HG03025 (cell line): ENCODE data around the gene SPINK1.
"Not testable (repeated sequence)": the region's sequence is repeated elsewhere in the genome, so short reads cannot be mapped to it uniquely, and the experiment has no call there.

Experiments used
- ATAC-seq: cut with Tn5 transposase; IDR thresholded peaks from one replicate; pipeline ENCODE4 v1.9.1; 2021; ENCODE audit warnings: mild to moderate bottlenecking, moderate library complexity; ENCODE audit not compliant: unreplicated experiment, low FRiP score

The SPINK1 gene

GRCh38 chr5:147809830-147810666 is 21.4 kb downstream of the SPINK1 start:
- ATAC-seq: no peak

DNA sequence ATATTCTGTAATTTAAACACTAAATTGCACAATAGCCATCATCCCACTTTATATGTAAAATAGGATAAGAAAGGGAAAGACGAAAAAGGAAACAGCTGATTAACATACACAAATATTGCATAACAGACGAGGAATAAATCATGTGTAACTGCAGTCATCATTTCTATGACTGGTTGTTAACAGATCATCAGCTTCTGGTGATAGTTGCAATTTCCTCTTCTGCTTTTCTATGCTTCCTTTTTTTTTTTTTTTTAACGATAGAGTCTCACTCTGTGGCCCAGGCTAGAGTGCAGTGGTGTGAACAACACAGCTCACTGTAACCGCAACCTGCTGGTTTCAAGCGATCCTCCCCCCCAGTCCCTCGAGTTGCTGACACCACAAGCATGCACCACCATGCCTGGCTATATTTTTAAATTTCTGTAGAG is 26.4 kb downstream of the SPINK1 start:
- peak; percentile 83 for ATAC-seq

GRCh38 chr5:147804334-147804733 is 27.1 kb downstream of the SPINK1 start:
- no peak for ATAC-seq

- no peak for ATAC-seq
Measured at GRCh38 chr5:147803926-147804325, 27.5 kb downstream of the SPINK1 start.

DNA sequence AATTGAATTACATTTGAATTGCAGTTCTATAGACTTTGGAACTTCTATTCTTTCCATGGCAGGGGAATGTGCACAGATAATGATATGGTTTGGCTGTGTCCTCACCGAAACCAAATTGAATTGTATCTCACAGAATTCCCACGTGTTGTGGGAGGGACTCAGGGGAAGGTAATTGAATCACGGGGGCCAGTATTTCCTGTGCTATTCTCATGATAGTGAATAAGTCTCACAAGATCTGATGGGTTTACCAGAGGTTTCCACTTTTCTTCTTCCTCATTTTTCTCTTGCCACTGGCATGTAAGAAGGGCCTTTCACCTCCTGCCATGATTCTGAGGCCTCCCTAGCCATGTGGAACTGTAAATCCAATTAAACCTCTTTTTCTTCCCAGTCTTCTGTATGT is 28.3 kb downstream of the SPINK1 start:
- not testable (repeated sequence) for ATAC-seq

DNA sequence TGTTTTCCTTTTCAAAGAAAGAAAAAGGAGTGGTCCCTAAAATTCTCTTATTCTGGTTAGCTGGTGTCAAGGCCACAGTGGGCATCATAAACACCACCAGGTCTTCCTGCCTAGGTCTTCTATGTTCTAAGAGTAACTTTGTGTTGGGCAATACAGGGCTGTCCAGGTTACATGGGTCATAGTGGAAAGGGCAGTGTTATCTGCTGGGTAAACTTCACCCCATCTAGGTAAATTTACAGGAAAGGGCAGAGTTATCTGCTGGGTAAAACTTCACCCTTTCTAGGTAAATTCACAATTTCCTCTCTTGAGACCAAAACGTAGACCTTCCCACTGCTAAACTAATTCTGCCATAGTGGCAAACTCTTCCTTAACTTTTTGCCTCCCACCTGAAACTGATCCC is 30.0 kb downstream of the SPINK1 start:
- no peak for ATAC-seq

- no peak for ATAC-seq
Measured at GRCh38 chr5:147800491-147800890, 31.0 kb downstream of the SPINK1 start.

- ATAC-seq: no peak
Measured at GRCh38 chr5:147796556-147797308, 34.7 kb downstream of the SPINK1 start.

- no peak for ATAC-seq
Measured at GRCh38 chr5:147791181-147791580, 40.3 kb downstream of the SPINK1 start.

DNA sequence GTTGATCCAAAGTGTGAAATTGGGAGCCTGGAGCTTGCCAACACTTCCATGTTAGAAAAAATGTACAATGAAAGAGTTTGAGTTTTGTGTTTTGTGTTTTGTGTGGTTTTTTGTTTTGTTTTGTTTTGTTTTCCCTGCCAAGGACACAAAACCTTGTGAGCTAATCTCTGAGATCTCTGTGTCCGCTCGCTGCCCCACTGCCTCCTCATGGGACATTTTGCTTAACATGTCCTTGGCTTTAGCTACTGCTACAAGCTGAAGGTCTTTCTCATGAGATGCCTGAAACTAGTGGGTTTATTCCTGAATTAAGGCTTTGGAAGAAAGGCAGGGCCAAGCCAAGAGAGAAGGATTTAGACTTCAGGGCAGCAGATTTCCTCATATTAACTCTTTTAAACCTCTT is 41.7 kb downstream of the SPINK1 start:
- ATAC-seq: no peak

GRCh38 chr5:147788023-147788422 is 43.4 kb downstream of the SPINK1 start:
- no peak for ATAC-seq

GRCh38 chr5:147786142-147786541 is 45.3 kb downstream of the SPINK1 start:
- no peak for ATAC-seq

DNA sequence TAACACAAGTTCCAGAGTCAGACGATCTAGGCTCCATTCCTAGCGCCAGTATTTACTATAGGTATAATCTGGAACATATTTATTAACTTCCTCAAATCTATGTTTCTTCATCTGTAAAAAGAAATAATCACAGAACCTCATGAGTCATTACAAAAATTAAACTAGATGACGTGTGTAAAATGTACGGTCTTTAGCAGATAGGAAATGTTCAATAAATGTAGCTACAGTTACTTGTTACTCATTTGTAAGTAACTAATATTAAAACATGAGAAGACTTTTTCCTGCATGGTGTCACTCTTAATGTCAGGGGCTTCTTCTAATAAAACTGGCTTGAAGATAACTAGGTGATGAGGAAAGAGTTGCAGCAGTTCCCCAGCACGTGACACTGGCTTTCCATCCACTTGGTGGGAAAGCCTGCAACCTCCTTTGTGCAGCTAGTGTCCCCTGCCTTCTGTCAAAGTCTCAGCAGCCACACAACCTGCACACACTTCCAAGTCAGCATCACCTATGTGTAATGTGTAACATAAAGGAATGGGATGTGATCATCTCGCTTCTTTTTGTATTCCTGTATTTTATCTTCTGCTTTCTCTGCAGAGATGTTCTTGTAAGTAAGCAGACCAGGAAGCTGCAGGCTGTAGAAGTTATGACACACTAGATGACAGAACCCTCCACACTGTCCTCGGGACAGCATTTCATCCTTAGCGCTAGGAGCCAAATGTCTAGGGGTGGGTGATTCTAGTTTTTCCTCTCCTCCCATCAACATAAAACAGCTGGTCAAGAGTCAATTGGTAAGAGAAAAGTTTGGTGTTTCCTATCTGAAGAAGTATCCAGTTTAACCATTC is 47.1 kb downstream of the SPINK1 start:
- ATAC-seq: no peak

DNA sequence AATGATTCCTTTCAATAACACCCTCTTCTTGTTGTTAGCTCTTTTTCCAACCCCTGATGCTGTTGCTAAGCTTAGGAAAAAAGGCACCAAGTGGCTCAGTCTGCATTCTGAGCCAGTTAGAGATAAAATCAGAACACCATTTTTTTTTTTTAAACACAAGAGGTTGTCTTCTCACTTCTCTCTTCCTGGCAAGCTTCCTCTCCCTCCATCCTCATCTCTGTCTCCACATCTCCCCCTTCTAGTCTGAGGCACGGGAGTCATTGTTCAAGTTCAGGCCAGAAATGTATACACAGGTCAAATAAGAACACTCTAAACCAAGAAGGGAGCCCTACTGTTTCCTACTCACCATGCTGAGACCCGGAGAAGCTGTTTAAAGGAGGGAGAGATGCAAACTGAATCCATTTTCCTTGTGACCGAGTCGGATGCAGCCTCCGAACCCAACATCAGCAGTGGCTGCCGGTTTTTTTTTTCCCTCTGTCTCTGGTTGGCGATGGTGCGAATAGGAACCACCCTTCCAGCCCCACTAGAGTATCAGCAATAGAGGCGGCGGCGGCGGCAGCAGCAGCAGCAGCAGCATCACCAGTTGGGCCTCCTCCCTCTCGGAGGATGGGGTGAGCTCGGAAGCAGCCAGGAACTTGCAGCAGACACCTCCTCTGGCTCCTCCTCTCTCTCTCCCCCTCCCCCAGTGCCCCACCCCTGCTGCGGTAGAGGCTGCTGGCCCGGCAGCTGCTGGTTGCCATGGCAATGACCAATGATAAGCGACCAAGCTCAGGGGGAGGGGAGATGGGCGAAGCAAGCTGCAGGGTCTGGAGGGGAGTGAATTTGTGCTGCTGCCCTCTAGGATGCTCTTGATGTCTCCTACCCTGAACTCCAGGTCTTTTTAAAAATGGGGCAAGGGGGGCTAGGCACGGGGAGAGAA is 49.1 kb downstream of the SPINK1 start, which contains the start of gene JAKMIP2:
TSS of gene JAKMIP2 (minus strand) at position 619 of the 919 bp plus-strand sequence. CDS start 110,922 bp downstream, outside the sequence.
- no peak for ATAC-seq

DNA sequence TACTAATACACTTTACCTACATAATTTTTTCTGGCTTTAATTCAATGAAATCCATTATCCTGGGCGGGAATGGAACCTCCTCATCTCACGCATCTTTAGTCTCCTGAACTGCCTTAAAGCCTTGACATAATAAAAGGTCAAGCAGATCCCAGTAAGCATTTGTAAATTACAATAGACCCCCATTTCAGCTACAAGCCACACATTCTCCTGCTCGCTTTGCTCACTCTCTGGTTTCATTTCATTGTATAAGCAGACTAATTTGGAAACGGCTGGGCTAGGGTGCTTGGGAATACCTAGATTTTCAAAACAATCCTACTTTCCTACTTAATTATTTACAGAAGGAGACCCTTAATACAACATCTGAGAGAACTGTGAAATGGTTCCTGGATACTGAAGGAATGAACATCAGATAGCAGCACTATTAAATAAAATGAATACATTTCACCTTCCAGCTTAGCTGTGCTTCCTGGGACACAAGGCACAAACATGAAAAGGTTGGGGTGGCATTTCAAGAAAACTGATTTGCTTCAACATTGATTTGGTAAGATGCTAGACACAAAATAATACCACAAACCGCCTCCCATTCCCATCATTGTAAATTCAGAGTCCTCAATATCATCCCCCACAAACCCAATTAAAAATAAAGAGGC is 50.4 kb downstream of the SPINK1 start:
- no peak for ATAC-seq

DNA sequence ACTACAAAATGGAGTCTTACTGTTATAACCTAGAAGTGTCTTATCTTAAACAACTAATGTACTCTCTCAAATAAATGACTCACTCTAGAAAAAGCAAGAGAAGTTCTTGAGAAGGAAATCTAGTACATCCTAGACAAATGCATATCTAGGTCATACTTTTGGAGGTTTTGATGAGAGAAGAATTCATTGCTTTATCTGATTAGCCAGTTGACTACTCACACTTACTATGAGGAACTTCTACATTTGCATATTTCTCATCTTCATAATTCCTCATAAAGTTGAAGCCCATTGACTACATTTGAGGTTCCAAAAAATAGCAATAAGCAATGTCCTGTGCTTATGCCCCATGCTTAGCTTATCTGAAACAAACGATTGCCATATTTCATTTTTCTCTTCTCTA is 51.8 kb downstream of the SPINK1 start:
- ATAC-seq: no peak

- no peak for ATAC-seq
Measured at GRCh38 chr5:147776989-147777388, 54.5 kb downstream of the SPINK1 start.
